ENCODE results near the gene RELL1. TPM values are rescaled to one million over a fixed set of nuclear protein-coding genes. Genes with fewer than 3 reads are reported as not detected.

RELL1 gene
- total RNA-seq, 1 donor from 2014 or later: 36.6 TPM

DNA sequence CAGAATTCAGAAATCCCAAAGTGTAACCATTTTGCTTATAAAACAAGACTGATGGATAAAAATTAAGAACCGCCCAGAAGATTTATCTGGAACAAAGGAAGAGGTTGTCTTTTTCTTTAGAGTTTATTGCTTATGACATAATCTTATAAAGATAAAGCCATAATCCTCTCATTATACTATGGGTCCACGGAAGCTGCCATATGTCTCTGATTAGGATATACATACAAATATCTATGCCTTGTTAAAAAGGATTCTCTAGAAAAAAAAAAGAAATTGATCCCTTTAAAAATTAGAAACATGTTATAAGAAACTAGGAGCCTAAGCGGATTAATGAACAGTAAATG, 70.5 kb downstream of the RELL1 start:
- Mint-ChIP-seq H3K36me3 (ENCODE audit: low read depth, unreplicated experiment) (peaks cover 4% of the 10 kb centered on the region), H3K9me3 (ENCODE audit: unreplicated experiment) (no peaks in the 10 kb centered on the region), H3K27me3 (ENCODE audit: unreplicated experiment) (no peaks in the 10 kb centered on the region), H3K4me3 (ENCODE audit: unreplicated experiment) (no peak overlapping the region), H3K4me1 (ENCODE audit: unreplicated experiment) (peaks cover 3% of the 10 kb centered on the region), H3K27ac (ENCODE audit: unreplicated experiment) (no peak overlapping the region)
- DNase-seq (ENCODE audit: low spot score): no peak
- TF ChIP-seq, protein P1, sequence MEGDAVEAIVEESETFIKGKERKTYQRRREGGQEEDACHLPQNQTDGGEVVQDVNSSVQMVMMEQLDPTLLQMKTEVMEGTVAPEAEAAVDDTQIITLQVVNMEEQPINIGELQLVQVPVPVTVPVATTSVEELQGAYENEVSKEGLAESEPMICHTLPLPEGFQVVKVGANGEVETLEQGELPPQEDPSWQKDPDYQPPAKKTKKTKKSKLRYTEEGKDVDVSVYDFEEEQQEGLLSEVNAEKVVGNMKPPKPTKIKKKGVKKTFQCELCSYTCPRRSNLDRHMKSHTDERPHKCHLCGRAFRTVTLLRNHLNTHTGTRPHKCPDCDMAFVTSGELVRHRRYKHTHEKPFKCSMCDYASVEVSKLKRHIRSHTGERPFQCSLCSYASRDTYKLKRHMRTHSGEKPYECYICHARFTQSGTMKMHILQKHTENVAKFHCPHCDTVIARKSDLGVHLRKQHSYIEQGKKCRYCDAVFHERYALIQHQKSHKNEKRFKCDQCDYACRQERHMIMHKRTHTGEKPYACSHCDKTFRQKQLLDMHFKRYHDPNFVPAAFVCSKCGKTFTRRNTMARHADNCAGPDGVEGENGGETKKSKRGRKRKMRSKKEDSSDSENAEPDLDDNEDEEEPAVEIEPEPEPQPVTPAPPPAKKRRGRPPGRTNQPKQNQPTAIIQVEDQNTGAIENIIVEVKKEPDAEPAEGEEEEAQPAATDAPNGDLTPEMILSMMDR (IDR thresholded peaks at IDR 0.05; ENCODE audit: unreplicated experiment): no peak

- no peaks in the 10 kb centered on the region for H3K9me3 Mint-ChIP-seq (ENCODE audit: unreplicated experiment)
- DNase-seq (ENCODE audit: low spot score): no peak
- no peaks in the 10 kb centered on the region for H3K27me3 Mint-ChIP-seq (ENCODE audit: unreplicated experiment)
- peaks cover 4% of the 10 kb centered on the region for H3K36me3 Mint-ChIP-seq (ENCODE audit: low read depth, unreplicated experiment)
- H3K4me3 Mint-ChIP-seq (ENCODE audit: unreplicated experiment): no peak overlapping the region
- no peak overlapping the region for H3K27ac Mint-ChIP-seq (ENCODE audit: unreplicated experiment)
- TF ChIP-seq, protein P1 (IDR thresholded peaks at IDR 0.05; ENCODE audit: unreplicated experiment): no peak
- H3K4me1 Mint-ChIP-seq (ENCODE audit: unreplicated experiment): peaks cover 3% of the 10 kb centered on the region
Observed at GRCh38 chr4:37615059-37615719, 71.0 kb downstream of the RELL1 start.

DNA sequence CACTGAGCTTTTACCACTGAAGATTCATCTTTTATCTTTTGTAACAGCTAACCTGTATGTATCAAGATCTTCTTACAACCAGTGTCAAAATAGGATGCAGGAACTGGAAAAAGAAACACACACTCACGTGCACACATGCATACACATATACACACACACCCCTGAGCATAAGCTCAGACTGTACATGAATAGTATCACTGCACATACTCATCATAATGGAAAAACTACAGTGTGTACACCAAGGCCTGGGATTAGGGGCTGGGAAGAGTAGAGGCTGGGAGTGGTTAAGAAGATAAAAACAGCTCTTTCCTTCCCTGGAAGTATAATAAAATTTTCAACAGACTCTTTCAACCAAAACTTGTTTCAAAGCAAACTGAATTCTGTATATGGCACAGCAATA, 73.4 kb downstream of the RELL1 start:
- H3K9me3 Mint-ChIP-seq (ENCODE audit: unreplicated experiment): no peaks in the 10 kb centered on the region
- peaks cover 18% of the 10 kb centered on the region for H3K36me3 Mint-ChIP-seq (ENCODE audit: low read depth, unreplicated experiment)
- DNase-seq (ENCODE audit: low spot score): no peak
- TF ChIP-seq, protein P1 (IDR thresholded peaks at IDR 0.05; ENCODE audit: unreplicated experiment): no peak
- H3K4me3 Mint-ChIP-seq (ENCODE audit: unreplicated experiment): no peak overlapping the region
- no peak overlapping the region for H3K27ac Mint-ChIP-seq (ENCODE audit: unreplicated experiment)
- peaks cover 3% of the 10 kb centered on the region for H3K4me1 Mint-ChIP-seq (ENCODE audit: unreplicated experiment)
- H3K27me3 Mint-ChIP-seq (ENCODE audit: unreplicated experiment): peaks cover 1% of the 10 kb centered on the region

DNA sequence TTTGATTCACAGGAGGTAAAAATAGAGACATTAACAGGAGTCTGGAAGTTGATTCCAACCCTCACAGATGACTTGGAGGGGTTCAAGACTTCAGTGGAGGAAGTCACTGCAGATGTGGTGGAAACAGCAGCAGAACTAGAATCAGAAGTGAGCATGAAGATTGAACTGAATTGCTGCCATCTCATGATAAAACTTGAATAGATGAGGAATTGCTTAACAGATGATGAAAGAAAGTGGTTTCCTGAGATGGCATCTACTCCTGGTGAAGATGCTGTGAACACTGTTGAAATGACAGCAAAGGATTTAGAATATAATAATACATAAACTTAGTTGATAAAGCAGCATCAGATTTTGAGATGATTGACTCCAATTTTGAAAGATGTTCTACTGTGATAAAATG, 76.5 kb downstream of the RELL1 start:
- DNase-seq (ENCODE audit: low spot score): no peak
- Mint-ChIP-seq H3K36me3 (ENCODE audit: low read depth, unreplicated experiment) (peaks cover 14% of the 10 kb centered on the region), H3K4me3 (ENCODE audit: unreplicated experiment) (peak overlapping the region; percentile 54), H3K27ac (ENCODE audit: unreplicated experiment) (no peak overlapping the region), H3K9me3 (ENCODE audit: unreplicated experiment) (no peaks in the 10 kb centered on the region), H3K27me3 (ENCODE audit: unreplicated experiment) (peaks cover 2% of the 10 kb centered on the region), H3K4me1 (ENCODE audit: unreplicated experiment) (peaks cover 6% of the 10 kb centered on the region)
- TF ChIP-seq, protein P1 (IDR thresholded peaks at IDR 0.05; ENCODE audit: unreplicated experiment): no peak

DNA sequence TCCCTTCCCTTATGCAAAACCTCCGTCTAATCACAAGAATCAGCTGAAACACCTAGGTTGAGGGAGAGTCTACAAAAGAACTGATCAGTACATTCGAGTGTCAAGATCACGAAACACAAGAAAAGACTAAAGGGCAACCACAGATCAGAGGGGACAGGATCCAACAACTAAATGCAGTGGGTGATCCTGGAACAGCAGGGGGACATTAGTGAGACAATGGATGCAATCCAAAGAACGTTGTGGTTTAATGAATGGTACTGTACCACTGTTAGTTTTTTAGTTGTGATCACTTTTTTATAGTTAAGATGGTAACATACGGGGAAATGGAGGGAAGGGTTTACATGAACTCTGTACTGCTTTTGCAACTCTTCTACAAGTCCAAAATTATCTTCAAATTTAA, 79.2 kb downstream of the RELL1 start:
- DNase-seq (ENCODE audit: low spot score): no peak
- Mint-ChIP-seq H3K36me3 (ENCODE audit: low read depth, unreplicated experiment) (peaks cover 14% of the 10 kb centered on the region), H3K9me3 (ENCODE audit: unreplicated experiment) (no peaks in the 10 kb centered on the region), H3K4me3 (ENCODE audit: unreplicated experiment) (no peak overlapping the region), H3K4me1 (ENCODE audit: unreplicated experiment) (peaks cover 20% of the 10 kb centered on the region), H3K27ac (ENCODE audit: unreplicated experiment) (no peak overlapping the region), H3K27me3 (ENCODE audit: unreplicated experiment) (peaks cover 7% of the 10 kb centered on the region)
- TF ChIP-seq, protein P1 (IDR thresholded peaks at IDR 0.05; ENCODE audit: unreplicated experiment): no peak
